RPMI7951 (cell line): ENCODE results near the gene DNAI7. TPM values are rescaled to one million over a fixed set of nuclear protein-coding genes. Genes with fewer than 3 reads are reported as not detected.
A peak's percentile ranks its signal among the peaks of the same experiment; 100 is the strongest.

Experiments used
- DNase-seq: peaks from one replicate; pipeline ENCODE4 v3.0.0-alpha.2; 2012; ENCODE audit warnings: low read depth
- total RNA-seq: library from RNA; depleted of rRNA; stranded (reverse); fragments of >200 nt; shearing (Covaris generic); gene quantifications from 2 replicates; pipeline ENCODE4 v1.2.3, GENCODE V29; 2014

DNAI7 gene
- total RNA-seq, 1 experiment from 2014 or later = 0.12 TPM

GRCh38 chr12:25106818-25107217, 88.1 kb downstream of the DNAI7 start:
- DNase-seq = no peak

- no peak for DNase-seq
Measured at GRCh38 chr12:25102402-25102801, 92.6 kb downstream of the DNAI7 start.

GRCh38 chr12:25101092-25101445, 93.9 kb downstream of the DNAI7 start:
- DNase-seq = no peak

- DNase-seq = no peak
Measured at GRCh38 chr12:25100194-25101091, 94.5 kb downstream of the DNAI7 start.

GRCh38 chr12:25099010-25099409, 96.0 kb downstream of the DNAI7 start:
- no peak for DNase-seq

GRCh38 chr12:25089738-25090137, 105.2 kb downstream of the DNAI7 start:
- DNase-seq = no peak

- DNase-seq = no peak
Measured at GRCh38 chr12:25087596-25087995, 107.4 kb downstream of the DNAI7 start.

- no peak for DNase-seq
Measured at GRCh38 chr12:25084816-25085215, 110.1 kb downstream of the DNAI7 start.

GRCh38 chr12:25083211-25083610, 111.7 kb downstream of the DNAI7 start:
- no peak for DNase-seq

GRCh38 chr12:25082628-25083027, 112.3 kb downstream of the DNAI7 start:
- DNase-seq = no peak

GRCh38 chr12:25079393-25079792, 115.6 kb downstream of the DNAI7 start:
- no peak for DNase-seq

- DNase-seq = no peak
Measured at GRCh38 chr12:25074954-25075353, 120.0 kb downstream of the DNAI7 start.

GRCh38 chr12:25074113-25074512, 120.8 kb downstream of the DNAI7 start:
- no peak for DNase-seq

- DNase-seq = no peak
Measured at GRCh38 chr12:25072906-25073650, 121.9 kb downstream of the DNAI7 start.

- no peak for DNase-seq
Measured at GRCh38 chr12:25071366-25071765, 123.6 kb downstream of the DNAI7 start.

- DNase-seq = peak; percentile 7
Measured at GRCh38 chr12:25069224-25069623, 125.7 kb downstream of the DNAI7 start.

- DNase-seq = no peak
Measured at GRCh38 chr12:25065035-25065434, 129.9 kb downstream of the DNAI7 start.

GRCh38 chr12:25063873-25064628, 130.9 kb downstream of the DNAI7 start:
- no peak for DNase-seq

GRCh38 chr12:25058658-25059058, 136.3 kb downstream of the DNAI7 start:
- no peak for DNase-seq
